ENCODE results near the gene KCNK7. TPM values are rescaled to one million over a fixed set of nuclear protein-coding genes. Genes with fewer than 3 reads are reported as not detected.

The KCNK7 gene
- total RNA-seq: 1 to 10 TPM in 1 of 2 donors, not detected in 1; 2.0 TPM
- polyA plus RNA-seq (ENCODE audit: insufficient read length in 6 of 6): 1 to 10 TPM in 1 of 6 donors, under 1 TPM in 5; 0.21 to 1.2 (median 0.47) TPM
- long read RNA-seq, donor 1: 0 reads
- long read RNA-seq, donor 2: 0 reads
- long read RNA-seq, donor 3: 0 reads
- long read RNA-seq, donor 4: 0 reads
- long read RNA-seq, donor 5: 0 reads
- long read RNA-seq, donor 6, partial matches to known transcripts: 0 of 1 reads
- long read RNA-seq, donor 6, other reads (novel, unspliced or antisense): 0 of 1 reads
- long read RNA-seq, donor 7: 0 reads
- long read RNA-seq, donor 8: 0 reads
- long read RNA-seq, donor 9: 0 reads
- long read RNA-seq, donor 10: 0 reads
- long read RNA-seq, donor 11: 0 reads
- long read RNA-seq, donor 12: 0 reads

- Histone ChIP-seq H3K4me1 (peaks cover 6 to 34% of the 10 kb centered on the region in 2 donors), H3K27me3 (no peaks in the 10 kb centered on the region), H3K4me3 (no peak within 1 kb of the TSS), H3K9me3 (no peaks in the 10 kb centered on the region), H3K27ac (peak within 1 kb of the TSS in 1 of 2 donors; percentile 23), H3K36me3 (peaks cover 0 to 78% of the 10 kb centered on the region in 2 donors)
- TF ChIP-seq CTCF (IDR thresholded peaks at IDR 0.05): no peak
- DNase-seq: no peak
- no peak for ATAC-seq
- intact Hi-C loops (cut with DNase I): loop anchor here in 1 of 2 donors (10.0 kb wide), 1 partner anchor 51 kb away; no protein-coding TSS in a partner anchor
These were observed at the start of gene KCNK7 for GRCh38 chr11:65595543-65596281. TSS of gene KCNK7 (minus strand) at chr11:65595800. CDS start at chr11:65595772, 28 bp downstream.

- ATAC-seq (no peak), DNase-seq (no peak)
- H3K27me3 ChIP-seq: no peaks in the 10 kb centered on the region
- no peak for TF ChIP-seq CTCF (IDR thresholded peaks at IDR 0.05)
- no peak overlapping the region for H3K27ac ChIP-seq
- H3K4me3 ChIP-seq: no peak overlapping the region
- intact Hi-C loops (cut with DNase I): no loop called here
- H3K36me3 ChIP-seq: peaks cover 0 to 81% of the 10 kb centered on the region in 2 donors
- H3K9me3 ChIP-seq: no peaks in the 10 kb centered on the region
- H3K4me1 ChIP-seq: peaks cover 0 to 37% of the 10 kb centered on the region in 2 donors
These were observed 49.2 kb upstream of the KCNK7 start for GRCh38 chr11:65644837-65645236.

- Histone ChIP-seq H3K9me3 (no peaks in the 10 kb centered on the region), H3K4me3 (no peak overlapping the region), H3K4me1 (peaks cover 1 to 42% of the 10 kb centered on the region in 2 donors), H3K36me3 (peaks cover 0 to 73% of the 10 kb centered on the region in 2 donors), H3K27ac (no peak overlapping the region), H3K27me3 (no peaks in the 10 kb centered on the region)
- DNase-seq: no peak
- TF ChIP-seq CTCF (IDR thresholded peaks at IDR 0.05): no peak
- ATAC-seq: no peak
- intact Hi-C loops (cut with DNase I): no loop called here
These were observed 48.4 kb upstream of the KCNK7 start for GRCh38 chr11:65643971-65644370.

GRCh38 chr11:65642014-65642671 lies 46.5 kb upstream of the KCNK7 start:
- Histone ChIP-seq H3K4me3 (peak overlapping the region in 1 of 2 donors; percentile 74), H3K27me3 (no peaks in the 10 kb centered on the region), H3K9me3 (no peaks in the 10 kb centered on the region), H3K27ac (peak overlapping the region; percentile 84 to 92), H3K4me1 (peaks cover 11 to 57% of the 10 kb centered on the region in 2 donors), H3K36me3 (peaks cover 0 to 56% of the 10 kb centered on the region in 2 donors)
- TF ChIP-seq CTCF (IDR thresholded peaks at IDR 0.05): no peak
- intact Hi-C loops (cut with DNase I): no loop called here
- DNase-seq (peak in 1 of 4 donors; percentile 79), ATAC-seq (no peak)

All from left lung (tissue), 14 donors.